K562 (cell line): ENCODE results near the gene TAF8. TPM values are rescaled to one million over a fixed set of nuclear protein-coding genes. Genes with fewer than 3 reads are reported as not detected.

Source experiments
- BCOR ChIP-seq: fragments of 450-650 bp; IDR thresholded peaks from 2 replicates; pipeline ENCODE4 v1.6.1; 2016
- CBX8 ChIP-seq: fragments of 200-600 bp; sonication (generic); IDR thresholded peaks from 2 replicates; pipeline ENCODE4 v1.6.1; 2012; ENCODE audit warnings: borderline replicate concordance, mixed run types, low read depth, mild to moderate bottlenecking, moderate library complexity, mixed read lengths, low read length, control low read depth, inconsistent platforms; ENCODE audit not compliant: poor library complexity, severe bottlenecking; ENCODE audit errors: extremely low read depth
- CXXC5 ChIP-seq: fragments of 250-450 bp; sonication (Bioruptor Pico); IDR thresholded peaks from 2 replicates; pipeline ENCODE4 v1.8.0; 2022; ENCODE audit warnings: inconsistent platforms, mild to moderate bottlenecking, moderate library complexity
- HLTF ChIP-seq: fragments of 450-650 bp; IDR thresholded peaks from 2 replicates; pipeline ENCODE4 v1.6.1; 2016
- NCOA2 ChIP-seq, 2 experiments: fragments of 450-650 bp; IDR thresholded peaks; 2 replicates each; pipeline ENCODE4 v1.6.1; 2018; ENCODE audit warnings: mild to moderate bottlenecking in 2 of 2, moderate library complexity in 1 of 2; ENCODE audit not compliant: partially characterized antibody in 2 of 2
- TBP ChIP-seq: optimal IDR thresholded peaks from 2 replicates; pipeline ENCODE3; 2011; ENCODE audit warnings: low read depth, low read length, improper control_type of control experiment
- ZFPM2 ChIP-seq: fragments of 250-450 bp; sonication (Bioruptor Pico); IDR thresholded peaks from 2 replicates; pipeline ENCODE4 v1.5.1; 2022; ENCODE audit warnings: mild to moderate bottlenecking
- ZKSCAN1 ChIP-seq: fragments of 150-350 bp; IDR thresholded peaks from 2 replicates; pipeline ENCODE4 v1.6.1; 2016; ENCODE audit warnings: low read depth, low read length
- polyA plus RNA-seq, 8 experiments: library from polyadenylated mRNA; depleted of rRNA in 4 of 8; stranded (reverse) in 5 of 8; unstranded in 3 of 8; fragments of >200 nt; fragmentation: Nextera tagmentation in 2 of 8; fragmentation: Illumina TruSeq in 1 of 8; extraction: Ambion mirVana in 2 of 8; extraction: Trizol in 1 of 8; gene quantifications; 2 replicates each; pipeline versions ENCODE4 v1.2.1 to v1.2.3, GENCODE V29; 2011 to 2014; ENCODE audit warnings: inconsistent platforms in 1 of 8, missing spikeins in 1 of 8
- total RNA-seq, 7 experiments: library from RNA; depleted of rRNA in 6 of 7; stranded (reverse); fragments of >200 nt in 6 of 7; fragmentation: Illumina TruSeq in 2 of 7; extraction: Trizol in 2 of 7; gene quantifications; 2 replicates each; pipeline versions ENCODE4 v1.2.1 to v1.2.3, GENCODE V29; 2011 to 2021; ENCODE audit warnings: low replicate concordance in 1 of 7
- TF ChIP-seq, protein P1 (sequence below), 2 experiments: IDR thresholded peaks; 2 replicates each; pipeline ENCODE4 v1.6.1; 2012; ENCODE audit warnings: improper control_type of control experiment in 2 of 2, low read depth in 2 of 2, low read length in 2 of 2, borderline replicate concordance in 1 of 2
- TF ChIP-seq, protein P2 (sequence below): fragments of 250-450 bp; sonication (Bioruptor Pico); IDR thresholded peaks from 2 replicates; pipeline ENCODE4 v1.5.0; 2020; ENCODE audit warnings: mild to moderate bottlenecking, borderline replicate concordance
- TF ChIP-seq, protein P3 (sequence below), 2 experiments: fragments of 450-650 bp; formaldehyde crosslinking in 1 of 2; IDR thresholded peaks; 2 replicates each; pipeline versions ENCODE4 v1.4.0 to v1.6.1; 2014 to 2020; ENCODE audit warnings: mild to moderate bottlenecking in 2 of 2, borderline replicate concordance in 1 of 2, low read depth in 1 of 2
- TF ChIP-seq, protein P4 (sequence below): fragments of 250-450 bp; sonication (Bioruptor Pico); IDR thresholded peaks from 2 replicates; pipeline ENCODE4 v1.9.0; 2021; ENCODE audit warnings: mild to moderate bottlenecking

The TAF8 gene
- total and polyA plus RNA-seq, 9 of the 15 experiments (the other 6 are each of a cell fraction or from before 2014, with no cell fraction given), result 29.4 to 84.0 (median 52.6) TPM

DNA sequence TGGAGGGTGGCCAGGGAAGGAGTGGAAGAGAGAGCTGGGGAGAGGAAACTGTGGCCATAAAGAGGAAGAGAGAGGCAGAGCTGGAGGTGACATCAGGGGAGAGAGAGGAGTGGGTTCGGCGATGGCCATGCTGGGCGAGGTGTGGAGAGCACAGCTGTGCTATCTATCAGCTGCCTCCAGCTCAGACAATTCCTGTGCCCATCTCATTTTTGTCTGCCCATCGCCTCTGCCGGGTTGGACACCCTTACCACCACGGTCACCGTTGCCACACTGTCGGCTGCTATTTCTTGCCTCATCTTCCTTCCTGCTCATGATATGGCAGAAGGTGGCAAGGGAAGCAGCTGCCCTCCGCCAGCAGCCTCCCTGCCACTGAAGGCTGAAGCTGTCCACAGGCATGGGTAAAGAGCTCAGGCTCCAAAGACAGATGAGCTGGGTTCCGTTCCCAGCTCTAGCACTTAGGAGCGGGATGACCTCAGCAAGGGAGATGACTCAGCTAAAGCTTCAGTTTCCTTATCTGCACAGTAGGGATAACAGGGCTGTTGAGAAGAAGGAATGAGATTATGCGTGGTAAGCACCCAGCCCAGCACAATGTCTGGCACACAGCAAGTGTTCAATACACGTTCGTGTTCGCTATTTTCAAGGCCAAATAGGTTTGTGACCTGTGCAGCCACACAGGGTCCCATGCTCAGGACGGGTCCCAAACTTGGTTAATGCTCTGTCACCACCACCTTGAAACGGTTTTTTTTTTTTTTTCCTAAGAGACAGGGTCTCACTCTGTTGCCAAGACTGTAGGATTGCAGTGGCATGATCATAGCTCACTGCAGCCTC is 21.9 kb upstream of the TAF8 start (continued):
- TF ChIP-seq, protein P1, sequence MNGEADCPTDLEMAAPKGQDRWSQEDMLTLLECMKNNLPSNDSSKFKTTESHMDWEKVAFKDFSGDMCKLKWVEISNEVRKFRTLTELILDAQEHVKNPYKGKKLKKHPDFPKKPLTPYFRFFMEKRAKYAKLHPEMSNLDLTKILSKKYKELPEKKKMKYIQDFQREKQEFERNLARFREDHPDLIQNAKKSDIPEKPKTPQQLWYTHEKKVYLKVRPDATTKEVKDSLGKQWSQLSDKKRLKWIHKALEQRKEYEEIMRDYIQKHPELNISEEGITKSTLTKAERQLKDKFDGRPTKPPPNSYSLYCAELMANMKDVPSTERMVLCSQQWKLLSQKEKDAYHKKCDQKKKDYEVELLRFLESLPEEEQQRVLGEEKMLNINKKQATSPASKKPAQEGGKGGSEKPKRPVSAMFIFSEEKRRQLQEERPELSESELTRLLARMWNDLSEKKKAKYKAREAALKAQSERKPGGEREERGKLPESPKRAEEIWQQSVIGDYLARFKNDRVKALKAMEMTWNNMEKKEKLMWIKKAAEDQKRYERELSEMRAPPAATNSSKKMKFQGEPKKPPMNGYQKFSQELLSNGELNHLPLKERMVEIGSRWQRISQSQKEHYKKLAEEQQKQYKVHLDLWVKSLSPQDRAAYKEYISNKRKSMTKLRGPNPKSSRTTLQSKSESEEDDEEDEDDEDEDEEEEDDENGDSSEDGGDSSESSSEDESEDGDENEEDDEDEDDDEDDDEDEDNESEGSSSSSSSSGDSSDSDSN (IDR thresholded peaks at IDR 0.05; ENCODE audit: borderline replicate concordance in 1 of 2, low read depth in 2 of 2, low read length in 2 of 2), result peak in 1 of 2 experiments; percentile 76; a peak in 1 of 4 replicates
- TF ChIP-seq CBX8 (no peak), HLTF (peak; percentile 67; the same call in 1 of the 2 replicates), BCOR (peak; percentile 82), TBP (peak; percentile 86), NCOA2 (IDR thresholded peaks at IDR 0.05; ENCODE audit: partially characterized antibody in 2 of 2) (no peak), ZKSCAN1 (peak; percentile 94), ZFPM2 (CRISPR knock-in tag) (0 out of 2 replicates have a peak, but pooled peaks have one; percentile 26), CXXC5 (CRISPR knock-in tag) (peak; percentile 78)
- TF ChIP-seq, protein P2, sequence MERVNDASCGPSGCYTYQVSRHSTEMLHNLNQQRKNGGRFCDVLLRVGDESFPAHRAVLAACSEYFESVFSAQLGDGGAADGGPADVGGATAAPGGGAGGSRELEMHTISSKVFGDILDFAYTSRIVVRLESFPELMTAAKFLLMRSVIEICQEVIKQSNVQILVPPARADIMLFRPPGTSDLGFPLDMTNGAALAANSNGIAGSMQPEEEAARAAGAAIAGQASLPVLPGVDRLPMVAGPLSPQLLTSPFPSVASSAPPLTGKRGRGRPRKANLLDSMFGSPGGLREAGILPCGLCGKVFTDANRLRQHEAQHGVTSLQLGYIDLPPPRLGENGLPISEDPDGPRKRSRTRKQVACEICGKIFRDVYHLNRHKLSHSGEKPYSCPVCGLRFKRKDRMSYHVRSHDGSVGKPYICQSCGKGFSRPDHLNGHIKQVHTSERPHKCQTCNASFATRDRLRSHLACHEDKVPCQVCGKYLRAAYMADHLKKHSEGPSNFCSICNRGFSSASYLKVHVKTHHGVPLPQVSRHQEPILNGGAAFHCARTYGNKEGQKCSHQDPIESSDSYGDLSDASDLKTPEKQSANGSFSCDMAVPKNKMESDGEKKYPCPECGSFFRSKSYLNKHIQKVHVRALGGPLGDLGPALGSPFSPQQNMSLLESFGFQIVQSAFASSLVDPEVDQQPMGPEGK (CRISPR knock-in tag), result peak; percentile 50; the same call in 1 of the 2 replicates
- TF ChIP-seq, protein P3, sequence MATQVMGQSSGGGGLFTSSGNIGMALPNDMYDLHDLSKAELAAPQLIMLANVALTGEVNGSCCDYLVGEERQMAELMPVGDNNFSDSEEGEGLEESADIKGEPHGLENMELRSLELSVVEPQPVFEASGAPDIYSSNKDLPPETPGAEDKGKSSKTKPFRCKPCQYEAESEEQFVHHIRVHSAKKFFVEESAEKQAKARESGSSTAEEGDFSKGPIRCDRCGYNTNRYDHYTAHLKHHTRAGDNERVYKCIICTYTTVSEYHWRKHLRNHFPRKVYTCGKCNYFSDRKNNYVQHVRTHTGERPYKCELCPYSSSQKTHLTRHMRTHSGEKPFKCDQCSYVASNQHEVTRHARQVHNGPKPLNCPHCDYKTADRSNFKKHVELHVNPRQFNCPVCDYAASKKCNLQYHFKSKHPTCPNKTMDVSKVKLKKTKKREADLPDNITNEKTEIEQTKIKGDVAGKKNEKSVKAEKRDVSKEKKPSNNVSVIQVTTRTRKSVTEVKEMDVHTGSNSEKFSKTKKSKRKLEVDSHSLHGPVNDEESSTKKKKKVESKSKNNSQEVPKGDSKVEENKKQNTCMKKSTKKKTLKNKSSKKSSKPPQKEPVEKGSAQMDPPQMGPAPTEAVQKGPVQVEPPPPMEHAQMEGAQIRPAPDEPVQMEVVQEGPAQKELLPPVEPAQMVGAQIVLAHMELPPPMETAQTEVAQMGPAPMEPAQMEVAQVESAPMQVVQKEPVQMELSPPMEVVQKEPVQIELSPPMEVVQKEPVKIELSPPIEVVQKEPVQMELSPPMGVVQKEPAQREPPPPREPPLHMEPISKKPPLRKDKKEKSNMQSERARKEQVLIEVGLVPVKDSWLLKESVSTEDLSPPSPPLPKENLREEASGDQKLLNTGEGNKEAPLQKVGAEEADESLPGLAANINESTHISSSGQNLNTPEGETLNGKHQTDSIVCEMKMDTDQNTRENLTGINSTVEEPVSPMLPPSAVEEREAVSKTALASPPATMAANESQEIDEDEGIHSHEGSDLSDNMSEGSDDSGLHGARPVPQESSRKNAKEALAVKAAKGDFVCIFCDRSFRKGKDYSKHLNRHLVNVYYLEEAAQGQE (IDR thresholded peaks at IDR 0.05; ENCODE audit: borderline replicate concordance), result peak; percentile 40
- TF ChIP-seq, protein P3 (CRISPR knock-in tag; IDR thresholded peaks at IDR 0.05; ENCODE audit: low read depth), result peak; percentile 77
- TF ChIP-seq, protein P4, sequence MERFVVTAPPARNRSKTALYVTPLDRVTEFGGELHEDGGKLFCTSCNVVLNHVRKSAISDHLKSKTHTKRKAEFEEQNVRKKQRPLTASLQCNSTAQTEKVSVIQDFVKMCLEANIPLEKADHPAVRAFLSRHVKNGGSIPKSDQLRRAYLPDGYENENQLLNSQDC (CRISPR knock-in tag), result peak; percentile 19; the same call in 1 of the 2 replicates
